ENCODE measurements around the gene THADA.

DNA sequence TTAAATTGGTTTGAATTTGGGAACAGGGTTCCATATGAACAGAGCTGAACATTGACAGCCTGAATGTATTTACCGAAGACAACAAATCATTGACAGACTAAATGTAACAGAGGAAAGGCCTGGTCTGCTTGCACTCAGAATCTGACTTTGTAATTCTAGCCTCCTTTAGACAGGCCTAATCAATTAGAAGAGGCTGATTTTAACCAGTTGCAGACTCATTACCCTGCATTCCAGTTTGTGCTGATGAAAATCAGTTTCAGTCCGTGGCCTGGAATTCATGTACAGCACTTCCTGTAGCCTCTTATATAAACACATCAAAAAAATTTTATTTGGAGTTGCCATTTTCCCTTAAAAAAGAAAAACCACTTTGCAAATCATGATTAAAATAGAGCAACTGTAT lies 276.3 kb downstream of the THADA start:
- TF ChIP-seq, protein P1, sequence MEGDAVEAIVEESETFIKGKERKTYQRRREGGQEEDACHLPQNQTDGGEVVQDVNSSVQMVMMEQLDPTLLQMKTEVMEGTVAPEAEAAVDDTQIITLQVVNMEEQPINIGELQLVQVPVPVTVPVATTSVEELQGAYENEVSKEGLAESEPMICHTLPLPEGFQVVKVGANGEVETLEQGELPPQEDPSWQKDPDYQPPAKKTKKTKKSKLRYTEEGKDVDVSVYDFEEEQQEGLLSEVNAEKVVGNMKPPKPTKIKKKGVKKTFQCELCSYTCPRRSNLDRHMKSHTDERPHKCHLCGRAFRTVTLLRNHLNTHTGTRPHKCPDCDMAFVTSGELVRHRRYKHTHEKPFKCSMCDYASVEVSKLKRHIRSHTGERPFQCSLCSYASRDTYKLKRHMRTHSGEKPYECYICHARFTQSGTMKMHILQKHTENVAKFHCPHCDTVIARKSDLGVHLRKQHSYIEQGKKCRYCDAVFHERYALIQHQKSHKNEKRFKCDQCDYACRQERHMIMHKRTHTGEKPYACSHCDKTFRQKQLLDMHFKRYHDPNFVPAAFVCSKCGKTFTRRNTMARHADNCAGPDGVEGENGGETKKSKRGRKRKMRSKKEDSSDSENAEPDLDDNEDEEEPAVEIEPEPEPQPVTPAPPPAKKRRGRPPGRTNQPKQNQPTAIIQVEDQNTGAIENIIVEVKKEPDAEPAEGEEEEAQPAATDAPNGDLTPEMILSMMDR (IDR thresholded peaks at IDR 0.05): no peak
- TF ChIP-seq POLR2A (IDR thresholded peaks at IDR 0.05) (no peak), EP300 (IDR thresholded peaks at IDR 0.05) (no peak)
